Upper lobe of right lung (tissue), 1 donor: ENCODE results near the gene ARL1. TPM values are rescaled to one million over a fixed set of nuclear protein-coding genes. Genes with fewer than 3 reads are reported as not detected.
"Not testable (repeated sequence)": the region's sequence is repeated elsewhere in the genome, so short reads cannot be mapped to it uniquely, and the experiment has no call there.

Source experiments
- ATAC-seq: fragments of 200-7000 bp; cut with Tn5 transposase; one replicate; pipeline ENCODE4 v1.9.1; 2020; ENCODE audit warnings: mild to moderate bottlenecking, moderate library complexity
- DNase-seq: peaks from one replicate; pipeline ENCODE4 v3.0.0-alpha.2; 2020
- H3K27ac ChIP-seq: fragments of 200-600 bp; one replicate; pipeline ENCODE4 v1.8.0; 2022
- H3K27me3 ChIP-seq: fragments of 200-600 bp; one replicate; pipeline ENCODE4 v1.8.0; 2022; ENCODE audit warnings: mild to moderate bottlenecking
- H3K36me3 ChIP-seq: fragments of 200-600 bp; one replicate; pipeline ENCODE4 v1.8.0; 2022
- H3K4me1 ChIP-seq: fragments of 200-600 bp; one replicate; pipeline ENCODE4 v1.8.0; 2022
- H3K4me3 ChIP-seq: fragments of 200-600 bp; one replicate; pipeline ENCODE4 v1.8.0; 2022; ENCODE audit warnings: mild to moderate bottlenecking
- H3K9me3 ChIP-seq: fragments of 200-600 bp; one replicate; pipeline ENCODE4 v1.8.0; 2022
- CTCF ChIP-seq: fragments of 200-600 bp; IDR thresholded peaks from one replicate; pipeline ENCODE4 v1.8.0; 2022; ENCODE audit warnings: antibody characterized with exemption
- intact Hi-C: fragments of 100-400 bp; cut with DNase I; formaldehyde crosslinking; loops from one replicate; pipeline ENCODE4 v1.11.0; 2022
- total RNA-seq: library from RNA; stranded (reverse); fragmentation: NEBNext Ultra II Directional; extraction: Animal tissue kit (Norgen Biotek cat#: 25700); gene quantifications from one replicate; pipeline ENCODE4 v1.2.1, GENCODE V29; 2021
- donor health status: DM: no; HTN: yes; CAD: no; lungs with severe emphysema.

The ARL1 gene
- total RNA-seq, 1 donor from 2014 or later = 78.9 TPM

GRCh38 chr12:101430456-101430855 is 22.9 kb upstream of the ARL1 start:
- Histone ChIP-seq H3K36me3 (no peaks in the 10 kb centered on the region), H3K27ac (no peak overlapping the region), H3K4me1 (no peaks in the 10 kb centered on the region), H3K27me3 (no peaks in the 10 kb centered on the region), H3K9me3 (no peaks in the 10 kb centered on the region), H3K4me3 (no peak overlapping the region)
- ATAC-seq (no peak), DNase-seq (no peak)
- no peak for TF ChIP-seq CTCF
- intact Hi-C loops = no loop called here

- no peak for TF ChIP-seq CTCF
- H3K27ac ChIP-seq = no peak overlapping the region
- H3K4me3 ChIP-seq = no peak overlapping the region
- no peaks in the 10 kb centered on the region for H3K4me1 ChIP-seq
- H3K36me3 ChIP-seq = no peaks in the 10 kb centered on the region
- DNase-seq (no peak), ATAC-seq (no peak)
- intact Hi-C loops = no loop called here
- H3K9me3 ChIP-seq = no peaks in the 10 kb centered on the region
- no peaks in the 10 kb centered on the region for H3K27me3 ChIP-seq
These were observed 17.0 kb upstream of the ARL1 start for GRCh38 chr12:101424620-101425019.

GRCh38 chr12:101422066-101422465 is 14.5 kb upstream of the ARL1 start:
- H3K36me3 ChIP-seq, H3K4me3 ChIP-seq, DNase-seq, H3K27ac ChIP-seq, H3K4me1 ChIP-seq, H3K27me3 ChIP-seq, H3K9me3 ChIP-seq, ATAC-seq, intact Hi-C loops: not testable (repeated sequence)

GRCh38 chr12:101415228-101415627 is 7.7 kb upstream of the ARL1 start:
- no peak overlapping the region for H3K27ac ChIP-seq
- intact Hi-C loops = no loop called here

GRCh38 chr12:101414533-101415119 is 7.1 kb upstream of the ARL1 start:
- intact Hi-C loops = no loop called here
- ATAC-seq (peak; percentile 66), DNase-seq (no peak)
- peak; percentile 66 for TF ChIP-seq CTCF
- Histone ChIP-seq H3K4me1 (no peaks in the 10 kb centered on the region), H3K9me3 (no peaks in the 10 kb centered on the region), H3K27ac (no peak overlapping the region), H3K4me3 (no peak overlapping the region), H3K27me3 (no peaks in the 10 kb centered on the region), H3K36me3 (no peaks in the 10 kb centered on the region)

More at GRCh38 chr12:101415228-101415627, 7.7 kb upstream of the ARL1 start:
- Histone ChIP-seq H3K4me1 (no peaks in the 10 kb centered on the region), H3K36me3 (no peaks in the 10 kb centered on the region), H3K4me3 (no peak overlapping the region), H3K9me3 (no peaks in the 10 kb centered on the region), H3K27me3 (no peaks in the 10 kb centered on the region)
- ATAC-seq (no peak), DNase-seq (no peak)
- TF ChIP-seq CTCF = no peak

GRCh38 chr12:101410169-101410568 is 2.6 kb upstream of the ARL1 start:
- H3K27me3 ChIP-seq, H3K36me3 ChIP-seq, ATAC-seq, H3K4me3 ChIP-seq, H3K9me3 ChIP-seq, H3K27ac ChIP-seq, DNase-seq, intact Hi-C loops: not testable (repeated sequence)
- peaks cover 23% of the 10 kb centered on the region for H3K4me1 ChIP-seq

- H3K36me3 ChIP-seq = peaks cover 16% of the 10 kb centered on the region
- H3K27me3 ChIP-seq = no peaks in the 10 kb centered on the region
- H3K4me3 ChIP-seq = peak overlapping the region; percentile 78
- H3K4me1 ChIP-seq = peaks cover 25% of the 10 kb centered on the region
- intact Hi-C loops = no loop called here
- ATAC-seq (no peak), DNase-seq (no peak)
- H3K9me3 ChIP-seq = no peaks in the 10 kb centered on the region
- peak overlapping the region; percentile 99 for H3K27ac ChIP-seq
- TF ChIP-seq CTCF = no peak
These were observed 530 bp downstream of the ARL1 start for GRCh38 chr12:101407049-101407435.

GRCh38 chr12:101391181-101391580 is 16.4 kb downstream of the ARL1 start:
- H3K9me3 ChIP-seq, intact Hi-C loops, H3K27ac ChIP-seq, ATAC-seq, H3K4me1 ChIP-seq, DNase-seq, H3K27me3 ChIP-seq, H3K4me3 ChIP-seq: not testable (repeated sequence)
- H3K36me3 ChIP-seq = peaks cover 55% of the 10 kb centered on the region
